ENCODE measurements around the gene SORL1.

- no peak for TF ChIP-seq EZH2phosphoT487 (IDR thresholded peaks at IDR 0.05; ENCODE audit: borderline replicate concordance)
- TF ChIP-seq CTCF (conservative IDR thresholded peaks at IDR 0.05; ENCODE audit: low read length): no peak
These were observed 12.8 kb upstream of the SORL1 start for GRCh38 chr11:121439337-121439736.

Data from Loucy (cell line).